CD4-positive, alpha-beta T cell treated with Interleukin-6 at 100 ng/mL for 8 hours (primary cell): ENCODE data around the gene ADGRB3.
"Not testable (repeated sequence)": the region's sequence is repeated elsewhere in the genome, so short reads cannot be mapped to it uniquely, and the experiment has no call there.

ENCODE experiments used
- DNase-seq: peaks from one replicate; pipeline ENCODE4 v3.0.0-alpha.2; 2020; ENCODE audit warnings: mixed read lengths, low spot score

ADGRB3 gene

DNA sequence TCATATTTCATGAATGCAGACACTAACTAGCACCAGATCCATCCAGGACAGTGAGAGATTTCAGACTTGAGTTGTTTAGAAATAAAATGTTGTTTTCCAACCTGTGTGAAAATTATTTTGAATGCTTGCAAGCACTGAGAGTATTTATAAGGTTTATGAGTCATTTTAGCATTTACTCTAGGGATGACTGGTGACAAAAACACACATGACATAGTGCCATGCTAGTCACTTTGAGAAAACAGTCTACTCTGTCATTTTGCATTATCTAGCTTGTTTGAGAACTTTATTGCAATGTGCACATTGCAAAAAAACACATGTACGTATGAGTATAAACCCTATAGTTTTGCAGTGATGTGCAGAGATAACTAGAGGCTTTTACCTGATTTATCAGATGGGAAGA is 705.1 kb downstream of the ADGRB3 start:
- no peak for DNase-seq

DNA sequence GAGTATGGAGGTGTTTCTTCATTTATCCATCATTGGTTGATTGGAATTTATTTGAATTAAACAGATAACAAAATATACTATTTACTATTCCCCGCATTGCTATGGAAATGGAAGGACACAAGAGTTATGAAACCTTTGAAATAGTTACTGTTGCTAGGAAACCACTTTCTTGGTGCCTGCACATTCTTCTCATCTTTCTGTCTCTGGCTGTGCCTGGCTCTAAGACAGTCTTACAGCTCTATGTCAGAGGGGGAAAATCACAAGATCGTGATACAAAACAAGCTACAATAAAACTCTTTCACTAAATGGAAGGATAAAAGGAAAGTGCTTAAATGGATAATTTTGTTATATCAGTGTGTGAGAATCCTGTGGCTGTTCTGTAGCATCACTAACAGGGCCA is 708.8 kb downstream of the ADGRB3 start:
- no peak for DNase-seq

GRCh38 chr6:69349771-69350170 is 714.7 kb downstream of the ADGRB3 start:
- DNase-seq, result no peak

DNA sequence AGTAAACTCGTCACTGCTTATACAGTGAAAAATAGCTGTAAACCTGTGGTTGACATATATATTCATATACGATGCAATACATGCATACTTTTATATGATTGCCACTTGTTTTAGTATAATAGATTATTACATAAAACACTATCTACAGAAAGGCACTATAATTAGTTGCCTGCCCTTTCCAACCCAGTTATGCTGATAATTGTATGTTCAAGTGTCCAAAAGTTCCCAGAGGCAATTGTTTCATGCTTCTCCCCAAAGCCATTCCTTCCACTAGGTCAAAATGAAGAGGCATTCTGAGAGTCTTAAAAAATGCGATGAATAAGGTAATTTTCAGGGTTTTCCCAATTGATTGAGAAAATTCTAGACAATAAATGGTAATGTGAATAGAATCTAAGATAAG is 727.1 kb downstream of the ADGRB3 start:
- no peak for DNase-seq

DNA sequence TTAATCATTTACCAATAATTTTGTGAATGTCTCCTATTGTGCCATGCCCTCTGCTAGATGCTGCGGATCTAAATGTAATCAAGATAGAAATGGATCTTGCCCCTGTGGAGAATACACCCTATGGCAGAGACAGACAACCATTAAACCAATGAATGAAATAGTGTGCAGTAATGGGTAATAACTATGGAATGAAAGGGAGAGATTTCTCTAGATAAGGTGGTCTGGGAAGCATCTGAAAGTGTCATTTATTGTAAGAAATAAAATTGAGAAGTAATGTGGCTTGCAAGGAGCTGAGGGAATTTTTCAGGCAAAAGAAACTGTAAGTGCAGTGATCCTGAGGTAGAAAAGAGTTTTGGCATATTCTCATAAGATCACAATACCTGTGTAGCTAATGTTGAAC is 731.7 kb downstream of the ADGRB3 start:
- no peak for DNase-seq

GRCh38 chr6:69368613-69369012 is 733.5 kb downstream of the ADGRB3 start:
- DNase-seq, result no peak

- no peak for DNase-seq
Measured at GRCh38 chr6:69370763-69371162, 735.7 kb downstream of the ADGRB3 start.

DNA sequence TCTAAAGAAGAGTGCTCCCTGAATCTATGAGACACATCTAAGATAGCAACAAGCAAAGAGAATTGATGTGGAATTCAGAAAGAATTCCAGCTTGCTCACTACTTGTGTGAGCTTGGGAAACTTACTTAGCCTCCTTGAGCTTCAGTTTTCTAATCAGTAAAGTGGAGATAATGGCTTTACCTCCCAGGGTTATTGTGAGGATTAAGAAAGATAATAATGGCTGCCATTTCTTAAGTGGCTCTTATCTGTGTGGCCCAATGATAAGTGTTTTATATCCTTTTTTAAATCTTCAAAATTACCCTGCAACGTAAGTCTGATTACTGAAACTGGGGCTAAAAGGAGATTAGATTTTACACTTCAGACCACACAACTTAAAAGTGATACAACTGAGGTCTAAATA is 743.2 kb downstream of the ADGRB3 start:
- DNase-seq, result no peak

- no peak for DNase-seq
Measured at GRCh38 chr6:69379518-69379917, 744.4 kb downstream of the ADGRB3 start.

DNA sequence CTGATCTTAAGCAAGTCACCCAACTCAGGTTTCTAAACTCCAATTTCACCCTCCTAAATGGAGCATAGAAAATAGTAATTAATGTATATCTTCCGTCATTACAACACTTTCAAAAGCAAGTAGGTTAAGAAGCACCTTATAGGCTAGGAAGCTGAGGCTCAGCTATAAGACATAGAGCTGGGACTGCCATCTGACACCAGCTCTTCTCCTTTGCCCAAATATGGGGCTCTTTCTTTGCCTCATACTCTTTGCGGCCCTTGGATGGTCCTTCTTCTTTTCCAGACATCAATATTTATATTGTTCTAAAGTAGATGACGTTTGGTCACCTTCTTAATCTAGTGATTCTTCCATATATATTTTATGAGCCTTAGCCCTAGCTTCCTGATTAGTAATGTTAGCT is 748.5 kb downstream of the ADGRB3 start:
- no peak for DNase-seq

DNA sequence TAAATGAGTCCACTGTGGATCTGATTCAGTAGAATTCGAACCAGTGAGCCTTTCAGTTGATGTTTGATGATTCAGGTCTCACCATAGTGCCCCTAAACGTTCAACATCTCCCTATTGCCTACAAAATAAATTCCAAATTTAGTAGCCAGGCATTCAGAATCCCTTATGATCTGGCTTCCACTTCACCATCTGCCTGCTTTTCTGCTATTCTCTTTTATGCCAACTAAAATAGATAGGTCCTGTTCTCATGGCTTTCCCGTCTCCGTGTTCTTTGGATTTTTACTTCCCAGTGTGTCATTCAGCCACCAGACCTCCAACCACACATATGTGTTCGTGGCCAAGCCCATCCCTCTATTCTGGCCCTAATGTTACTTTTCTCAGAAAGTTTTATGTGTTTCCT is 751.3 kb downstream of the ADGRB3 start:
- DNase-seq, result no peak

DNA sequence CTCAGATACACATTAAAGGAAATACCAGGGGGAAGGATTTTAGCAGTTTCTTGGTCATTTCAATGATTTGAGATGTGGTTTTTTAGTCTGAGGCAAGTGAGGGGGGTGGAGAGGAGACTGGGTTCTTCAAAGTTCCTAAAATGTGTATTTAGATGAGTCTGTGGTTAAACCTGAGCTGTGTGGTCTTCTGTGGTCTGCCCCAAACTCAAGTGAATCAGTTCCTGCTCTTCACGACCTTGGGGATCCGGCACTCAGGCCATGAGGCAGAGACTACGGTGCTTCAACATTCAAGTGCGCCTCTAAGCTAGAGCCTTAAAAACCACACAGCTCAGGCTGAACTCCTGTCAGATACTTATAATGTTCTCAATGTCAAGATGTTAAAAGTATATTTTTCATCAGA is 755.0 kb downstream of the ADGRB3 start:
- no peak for DNase-seq

DNA sequence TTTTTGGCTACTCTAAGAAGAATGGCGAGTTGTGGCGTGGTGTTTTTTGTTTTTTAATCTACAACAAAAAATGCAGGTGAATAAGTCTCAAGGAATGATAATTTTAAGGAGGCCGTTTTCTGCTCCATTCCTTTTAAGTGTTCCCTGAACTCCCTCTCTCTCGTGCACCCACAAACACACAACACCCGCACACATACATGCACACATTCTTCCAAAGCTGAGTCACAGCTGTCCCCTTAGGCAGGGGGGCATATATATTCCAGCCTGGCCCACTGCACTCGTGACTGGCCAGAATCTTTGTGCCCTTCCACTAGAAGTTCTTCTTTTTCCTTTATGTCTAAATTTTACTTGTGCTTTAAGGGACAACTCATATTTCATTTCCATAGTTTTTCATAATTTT is 756.0 kb downstream of the ADGRB3 start:
- DNase-seq, result no peak

DNA sequence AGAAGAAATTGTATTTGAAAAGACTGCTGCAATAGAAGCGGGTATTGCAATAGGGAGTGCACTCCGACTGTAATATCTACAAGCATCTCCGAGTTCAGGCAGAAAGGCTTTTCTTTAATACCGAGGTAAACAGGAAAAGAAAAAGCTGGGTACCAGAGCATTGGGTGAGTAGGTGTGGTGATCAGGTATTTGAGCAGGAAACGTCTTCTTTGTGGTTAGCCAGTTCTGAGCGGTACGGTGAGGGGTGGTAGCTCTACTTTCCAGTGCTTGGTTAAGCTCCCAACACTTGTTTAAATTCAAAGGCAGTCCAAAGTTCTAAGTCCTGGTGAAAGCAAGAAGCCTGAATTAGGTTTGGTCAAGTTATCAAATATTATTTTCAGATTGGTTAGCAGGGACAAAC is 757.7 kb downstream of the ADGRB3 start:
- DNase-seq, result no peak

DNA sequence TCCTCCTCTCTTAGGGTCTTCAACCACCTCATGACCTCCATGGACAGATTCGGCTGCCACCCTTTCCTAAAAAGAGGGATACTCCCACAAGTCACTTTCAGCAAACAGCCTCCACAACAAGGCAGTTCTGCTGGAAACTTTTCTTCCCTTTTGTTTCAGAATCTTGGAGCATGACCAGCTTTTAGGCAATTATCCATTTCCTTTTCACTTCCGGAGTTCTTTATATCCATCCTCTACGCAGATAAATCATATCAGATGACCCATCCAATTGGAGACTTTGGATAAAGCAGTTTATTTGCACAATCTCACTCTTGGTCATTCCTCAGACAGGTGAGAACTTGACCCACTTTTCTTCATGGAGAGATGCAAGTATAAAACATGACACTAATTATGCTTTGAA is 763.2 kb downstream of the ADGRB3 start:
- no peak for DNase-seq

- no peak for DNase-seq
Measured at GRCh38 chr6:69398729-69399128, 763.6 kb downstream of the ADGRB3 start.

GRCh38 chr6:69408886-69409285 is 773.8 kb downstream of the ADGRB3 start:
- no peak for DNase-seq

DNA sequence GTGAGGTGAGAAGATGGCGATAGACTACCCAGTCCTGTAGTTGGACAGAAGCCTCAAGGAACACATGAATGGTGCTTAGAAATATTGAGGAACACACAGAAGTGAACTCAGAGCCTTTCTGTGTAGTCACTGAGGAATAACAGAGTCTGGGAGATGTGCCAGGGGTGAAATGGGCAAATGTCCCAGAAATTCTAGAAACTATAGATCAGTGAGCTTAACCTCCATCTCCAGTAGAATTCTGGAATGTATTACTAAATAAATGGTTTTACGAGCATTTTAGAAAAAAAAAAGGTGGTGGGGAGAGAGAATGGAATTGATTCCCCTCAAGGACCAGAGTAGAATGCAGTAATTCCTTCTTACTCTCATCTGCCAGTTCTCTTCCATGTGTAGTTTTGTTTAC is 781.7 kb downstream of the ADGRB3 start:
- DNase-seq, result no peak

DNA sequence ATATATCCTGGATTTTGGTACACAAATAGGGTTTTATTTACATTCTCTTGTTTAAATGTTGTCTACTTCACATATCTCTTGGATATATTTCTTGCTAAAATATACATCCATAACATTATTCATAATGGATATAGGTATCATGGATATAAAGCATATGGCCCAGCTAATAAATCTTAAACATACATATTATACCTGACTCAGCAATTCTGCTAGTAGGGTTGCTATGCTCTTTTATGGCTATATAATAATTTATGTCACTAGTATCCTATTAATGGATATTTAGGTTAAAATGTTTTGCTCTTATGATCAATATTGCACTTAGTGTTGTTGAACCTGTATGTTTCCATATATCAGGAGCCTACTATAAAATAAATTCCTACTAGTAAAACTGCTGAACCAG is 786.2 kb downstream of the ADGRB3 start:
- DNase-seq, result no peak

DNA sequence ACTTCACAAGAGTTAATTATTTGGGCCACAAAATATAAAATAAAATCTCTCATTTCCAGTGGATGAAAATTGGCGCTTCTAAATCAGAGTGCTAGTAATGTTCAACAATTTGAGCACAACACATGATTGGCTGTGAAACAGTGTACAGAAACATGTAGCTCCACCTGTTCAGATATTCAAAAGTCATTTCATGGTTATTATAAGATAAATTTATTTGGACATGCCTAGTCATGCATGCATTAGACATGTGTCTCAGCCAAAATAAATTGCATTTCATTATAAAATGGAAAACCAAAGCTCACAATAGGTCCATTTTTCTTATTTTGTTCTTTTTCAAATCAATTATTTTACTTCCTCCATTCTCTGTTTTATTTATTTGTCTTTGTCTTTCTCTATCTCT is 786.9 kb downstream of the ADGRB3 start:
- no peak for DNase-seq

- no peak for DNase-seq
Measured at GRCh38 chr6:69422475-69422874, 787.4 kb downstream of the ADGRB3 start.

GRCh38 chr6:69423785-69424184 is 788.7 kb downstream of the ADGRB3 start:
- no peak for DNase-seq

DNA sequence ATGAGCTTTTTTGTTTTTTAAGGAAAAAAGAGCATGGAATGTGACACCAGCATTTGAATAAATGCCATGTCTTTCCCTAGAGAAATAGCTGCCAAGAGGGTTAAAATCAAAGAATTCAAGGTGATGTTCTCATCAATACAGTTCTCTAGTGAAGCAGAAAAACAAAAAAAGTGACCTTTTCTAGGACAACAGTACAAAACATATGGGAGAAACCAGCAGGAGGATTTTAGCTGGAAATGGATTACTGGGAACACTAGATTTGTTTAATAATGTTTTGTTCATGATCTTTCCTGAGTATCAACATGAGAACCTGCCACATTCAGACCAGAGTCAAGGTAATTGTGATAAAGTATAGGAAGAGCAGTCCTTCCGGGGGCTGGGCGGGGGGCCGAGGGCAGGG is 789.5 kb downstream of the ADGRB3 start:
- no peak for DNase-seq

DNA sequence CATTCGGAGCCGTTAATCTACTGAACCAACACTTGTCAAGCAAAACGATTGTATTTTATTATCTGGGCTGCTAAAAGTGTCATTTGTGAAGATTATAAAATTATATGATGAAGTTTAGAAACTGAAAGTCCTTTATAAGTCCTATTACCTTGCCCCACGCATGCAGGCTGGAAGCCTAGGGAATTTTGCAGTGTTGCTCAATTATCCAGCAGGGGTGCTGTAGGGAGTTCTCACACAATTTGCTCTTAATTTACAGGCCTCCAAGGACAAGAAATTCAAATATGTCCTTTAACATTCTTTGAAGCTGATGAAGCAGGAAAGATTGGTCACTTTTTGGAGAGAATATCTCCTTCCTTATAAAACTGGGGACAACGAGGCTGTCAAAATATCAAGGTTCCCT is 792.8 kb downstream of the ADGRB3 start:
- no peak for DNase-seq

DNA sequence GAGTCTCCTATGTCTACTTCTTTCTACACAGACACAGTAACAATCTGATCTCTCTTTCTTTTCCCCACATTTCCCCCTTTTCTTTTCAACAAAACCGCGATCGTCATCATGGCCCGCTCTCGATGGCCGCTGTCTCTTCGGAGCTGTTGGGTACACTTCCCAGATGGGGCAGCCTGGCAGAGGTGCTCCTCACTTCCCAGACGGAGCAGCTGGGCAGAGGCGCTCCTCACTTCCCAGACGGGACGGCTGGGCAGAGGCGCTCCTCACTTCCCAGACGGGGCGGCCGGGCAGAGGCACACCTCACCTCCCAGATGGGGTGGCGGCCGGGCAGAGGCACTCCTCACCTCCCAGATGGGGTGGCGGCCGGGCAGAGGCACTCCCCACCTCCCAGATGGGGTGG is 797.1 kb downstream of the ADGRB3 start:
- not testable (repeated sequence) for DNase-seq
